Tongue (tissue), 2 donors: ENCODE measurements around the gene CHP1. TPM values are rescaled to one million over a fixed set of nuclear protein-coding genes. Genes with fewer than 3 reads are reported as not detected.
"Not testable (repeated sequence)": the region's sequence is repeated elsewhere in the genome, so short reads cannot be mapped to it uniquely, and the experiment has no call there.

Experiments used
- DNase-seq: peaks from one replicate; pipeline ENCODE4 v3.0.0-alpha.2; 2015
- total RNA-seq: library from RNA; depleted of rRNA; stranded (reverse); fragments of >200 nt; gene quantifications from one replicate; pipeline ENCODE4 v1.2.3, GENCODE V29; 2014

Gene CHP1
- total RNA-seq = 74.6 TPM

GRCh38 chr15:41230650-41231421 lies at the start of gene CHP1, which contains the start of gene EXD1:
TSS of gene CHP1 (plus strand) at chr15:41231268. CDS start at chr15:41231383, 115 bp downstream.
TSS of gene EXD1 (minus strand) at chr15:41230757. CDS start at chr15:41226575, 4,182 bp downstream.
- peak; percentile 99 for DNase-seq

GRCh38 chr15:41182266-41182665 lies 48.8 kb upstream of the CHP1 start:
- no peak for DNase-seq

- no peak for DNase-seq
Measured at GRCh38 chr15:41183581-41183980, 47.5 kb upstream of the CHP1 start.

GRCh38 chr15:41194444-41194843 lies 36.6 kb upstream of the CHP1 start:
- DNase-seq = no peak

- no peak for DNase-seq
Measured at GRCh38 chr15:41199470-41199869, 31.6 kb upstream of the CHP1 start.

GRCh38 chr15:41203395-41203794 lies 27.7 kb upstream of the CHP1 start:
- DNase-seq = no peak

GRCh38 chr15:41205315-41205714 lies 25.8 kb upstream of the CHP1 start:
- no peak for DNase-seq

- no peak for DNase-seq
Measured at GRCh38 chr15:41207687-41208448, 23.2 kb upstream of the CHP1 start.

GRCh38 chr15:41215708-41216107 lies 15.4 kb upstream of the CHP1 start:
- no peak for DNase-seq

GRCh38 chr15:41218851-41219250 lies 12.2 kb upstream of the CHP1 start:
- no peak for DNase-seq

GRCh38 chr15:41219381-41219780 lies 11.7 kb upstream of the CHP1 start:
- DNase-seq = no peak

- no peak for DNase-seq
Measured at GRCh38 chr15:41230345-41230649, 771 bp upstream of the CHP1 start.

GRCh38 chr15:41231422-41232226 lies 556 bp downstream of the CHP1 start:
- peak; percentile 28 for DNase-seq

GRCh38 chr15:41233367-41233771 lies 2.3 kb downstream of the CHP1 start:
- DNase-seq = no peak

GRCh38 chr15:41235228-41235627 lies 4.2 kb downstream of the CHP1 start:
- DNase-seq = not testable (repeated sequence)

- DNase-seq = no peak
Measured at GRCh38 chr15:41235929-41236328, 4.9 kb downstream of the CHP1 start.

GRCh38 chr15:41238100-41238499 lies 7.0 kb downstream of the CHP1 start:
- no peak for DNase-seq

GRCh38 chr15:41241221-41241964 lies 10.3 kb downstream of the CHP1 start:
- peak; percentile 40 for DNase-seq

GRCh38 chr15:41250745-41251144 lies 19.7 kb downstream of the CHP1 start:
- DNase-seq = not testable (repeated sequence)

- no peak for DNase-seq
Measured at GRCh38 chr15:41251411-41251810, 20.3 kb downstream of the CHP1 start.

- DNase-seq = no peak
Measured at GRCh38 chr15:41254560-41254959, 23.5 kb downstream of the CHP1 start.

- no peak for DNase-seq
Measured at GRCh38 chr15:41256103-41256502, 25.0 kb downstream of the CHP1 start.
